SW 1271 (cell line): ENCODE measurements around the gene ATN1.

Experiments used
- DNase-seq, 2 experiments: peaks; one replicate each; lab custom pipeline; 2025; lab: John Stamatoyannopoulos, UW

ATN1 gene

GRCh38 chr12:6944381-6945186 lies 16.8 kb downstream of the ATN1 start:
- peak; percentile 86 to 95 for DNase-seq

GRCh38 chr12:6945613-6946012 lies 17.9 kb downstream of the ATN1 start:
- no peak for DNase-seq

- no peak for DNase-seq
These were observed 18.5 kb downstream of the ATN1 start for GRCh38 chr12:6946033-6946919.

GRCh38 chr12:6946920-6947374 lies 19.2 kb downstream of the ATN1 start:
- DNase-seq: no peak

GRCh38 chr12:6947615-6948014 lies 19.9 kb downstream of the ATN1 start:
- no peak for DNase-seq

GRCh38 chr12:6948873-6949594 lies 21.3 kb downstream of the ATN1 start:
- DNase-seq: no peak

GRCh38 chr12:6950401-6950801 lies 22.6 kb downstream of the ATN1 start:
- DNase-seq: no peak

- DNase-seq: no peak
These were observed 23.2 kb downstream of the ATN1 start, which contains the start of gene PTPN6 for GRCh38 chr12:6950811-6951540. TSS of gene PTPN6 (plus strand) at chr12:6951356. CDS start at chr12:6951513, 157 bp downstream.

GRCh38 chr12:6951551-6952120 lies 23.9 kb downstream of the ATN1 start:
- DNase-seq: no peak

GRCh38 chr12:6952121-6952862 lies 24.5 kb downstream of the ATN1 start:
- no peak for DNase-seq

- no peak for DNase-seq
These were observed 25.2 kb downstream of the ATN1 start for GRCh38 chr12:6952863-6953441.

GRCh38 chr12:6953442-6954315 lies 25.9 kb downstream of the ATN1 start:
- no peak for DNase-seq

- no peak for DNase-seq
These were observed 26.8 kb downstream of the ATN1 start for GRCh38 chr12:6954316-6955107.

- no peak for DNase-seq
These were observed 27.6 kb downstream of the ATN1 start for GRCh38 chr12:6955108-6956020.

- no peak for DNase-seq
These were observed 28.4 kb downstream of the ATN1 start for GRCh38 chr12:6956021-6956727.

GRCh38 chr12:6957151-6957701 lies 29.5 kb downstream of the ATN1 start:
- DNase-seq: no peak
